GM12801 (cell line): ENCODE results near the gene NAE1.

Source experiments
- CTCF ChIP-seq: IDR thresholded peaks from one replicate; pipeline ENCODE4 v1.5.1; 2011; ENCODE audit warnings: control low read depth; ENCODE audit not compliant: insufficient read length; ENCODE audit errors: extremely low read depth

The NAE1 gene

GRCh38 chr16:66754819-66755218, 76.0 kb downstream of the NAE1 start:
- TF ChIP-seq CTCF: no peak

- TF ChIP-seq CTCF: no peak
Measured at GRCh38 chr16:66754211-66754610, 76.6 kb downstream of the NAE1 start.

GRCh38 chr16:66752958-66753357, 77.8 kb downstream of the NAE1 start:
- no peak for TF ChIP-seq CTCF
